ENCODE results near the gene SETD5. TPM values are rescaled to one million over a fixed set of nuclear protein-coding genes. Genes with fewer than 3 reads are reported as not detected.

The SETD5 gene
- polyA plus RNA-seq, 2 of the 4 experiments (the other 2 are of a cell fraction), result 41.7 to 92.3 TPM

DNA sequence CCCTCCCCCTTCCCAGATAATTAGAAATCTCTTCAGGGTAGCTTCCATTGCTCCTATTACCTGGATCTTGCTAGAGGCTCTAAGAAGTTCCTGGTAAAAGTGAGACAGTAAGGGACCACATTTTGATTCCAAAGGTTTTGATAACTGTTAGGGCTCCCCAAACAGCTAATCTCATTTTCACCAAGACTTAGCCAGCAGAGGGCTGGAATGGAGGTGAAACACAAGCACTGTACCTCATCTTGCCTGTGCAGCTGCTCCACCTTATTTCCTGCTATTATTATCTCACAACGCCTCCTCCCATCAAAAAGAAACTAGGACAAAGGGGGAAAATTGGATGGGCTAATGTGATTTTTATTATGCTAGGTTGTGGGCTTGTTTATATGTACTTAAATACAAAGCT lies 7.3 kb downstream of the SETD5 start (continued):
- TF ChIP-seq, protein P1, sequence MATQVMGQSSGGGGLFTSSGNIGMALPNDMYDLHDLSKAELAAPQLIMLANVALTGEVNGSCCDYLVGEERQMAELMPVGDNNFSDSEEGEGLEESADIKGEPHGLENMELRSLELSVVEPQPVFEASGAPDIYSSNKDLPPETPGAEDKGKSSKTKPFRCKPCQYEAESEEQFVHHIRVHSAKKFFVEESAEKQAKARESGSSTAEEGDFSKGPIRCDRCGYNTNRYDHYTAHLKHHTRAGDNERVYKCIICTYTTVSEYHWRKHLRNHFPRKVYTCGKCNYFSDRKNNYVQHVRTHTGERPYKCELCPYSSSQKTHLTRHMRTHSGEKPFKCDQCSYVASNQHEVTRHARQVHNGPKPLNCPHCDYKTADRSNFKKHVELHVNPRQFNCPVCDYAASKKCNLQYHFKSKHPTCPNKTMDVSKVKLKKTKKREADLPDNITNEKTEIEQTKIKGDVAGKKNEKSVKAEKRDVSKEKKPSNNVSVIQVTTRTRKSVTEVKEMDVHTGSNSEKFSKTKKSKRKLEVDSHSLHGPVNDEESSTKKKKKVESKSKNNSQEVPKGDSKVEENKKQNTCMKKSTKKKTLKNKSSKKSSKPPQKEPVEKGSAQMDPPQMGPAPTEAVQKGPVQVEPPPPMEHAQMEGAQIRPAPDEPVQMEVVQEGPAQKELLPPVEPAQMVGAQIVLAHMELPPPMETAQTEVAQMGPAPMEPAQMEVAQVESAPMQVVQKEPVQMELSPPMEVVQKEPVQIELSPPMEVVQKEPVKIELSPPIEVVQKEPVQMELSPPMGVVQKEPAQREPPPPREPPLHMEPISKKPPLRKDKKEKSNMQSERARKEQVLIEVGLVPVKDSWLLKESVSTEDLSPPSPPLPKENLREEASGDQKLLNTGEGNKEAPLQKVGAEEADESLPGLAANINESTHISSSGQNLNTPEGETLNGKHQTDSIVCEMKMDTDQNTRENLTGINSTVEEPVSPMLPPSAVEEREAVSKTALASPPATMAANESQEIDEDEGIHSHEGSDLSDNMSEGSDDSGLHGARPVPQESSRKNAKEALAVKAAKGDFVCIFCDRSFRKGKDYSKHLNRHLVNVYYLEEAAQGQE (IDR thresholded peaks at IDR 0.05), result no peak

DNA sequence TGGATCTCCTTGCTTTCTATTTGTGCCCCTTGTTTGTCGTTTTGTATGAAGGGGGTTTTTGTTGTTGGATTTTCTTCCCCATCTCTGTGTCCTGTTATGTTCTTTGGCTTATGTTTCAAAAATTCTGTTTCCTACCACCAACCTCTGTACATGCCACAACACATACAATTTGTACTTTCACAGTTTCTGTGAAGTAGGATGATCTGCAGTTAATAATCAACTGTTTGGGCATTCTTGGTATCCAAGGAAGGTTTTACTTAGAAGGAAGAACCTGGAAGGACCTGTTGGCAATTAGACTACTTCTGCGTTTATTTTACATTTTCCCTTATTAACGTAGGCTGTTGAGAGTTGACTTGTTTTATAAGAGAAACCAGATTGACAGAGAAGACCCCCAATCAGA lies 8.3 kb downstream of the SETD5 start:
- FAIRE-seq, result no peak
- peak overlapping the region; percentile 94 for H3K4me2 ChIP-seq

DNA sequence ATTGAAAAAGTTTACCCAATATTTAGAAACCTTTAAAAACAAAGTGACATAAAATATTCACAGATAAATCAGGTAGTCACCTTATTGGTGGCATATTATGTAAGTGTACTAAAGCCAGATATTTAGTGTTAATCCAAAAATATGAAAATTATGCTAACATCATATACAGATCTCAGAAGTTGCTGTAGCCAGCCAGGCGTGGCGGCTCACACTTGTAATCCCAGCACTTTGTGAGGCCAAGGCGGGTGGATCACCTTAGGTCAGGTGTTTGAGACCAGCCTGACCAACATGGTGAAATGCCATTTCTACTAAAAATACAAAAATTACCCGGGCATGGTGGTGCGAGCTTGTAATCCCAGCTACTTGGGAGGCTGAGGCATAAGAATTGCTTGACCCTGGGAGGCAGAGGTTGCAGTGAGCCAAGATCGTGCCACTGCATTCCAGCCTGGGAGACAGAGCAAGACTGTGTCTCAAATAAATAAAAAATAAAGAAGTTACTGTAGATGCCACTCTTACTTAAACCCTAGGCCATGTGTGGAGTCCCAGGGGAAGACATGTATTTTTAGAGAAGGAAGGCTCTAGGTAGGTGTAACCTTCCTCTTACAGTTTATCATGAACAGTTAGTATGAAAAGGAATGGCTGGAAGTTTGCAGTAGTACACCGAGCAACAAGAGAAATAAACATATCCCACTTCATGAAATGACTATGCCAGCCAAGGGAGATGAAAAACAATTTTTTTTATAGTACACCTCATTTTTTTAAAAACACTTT lies 9.6 kb downstream of the SETD5 start:
- 88% methylated on average over 7 of the region's 7 CpGs for WGBS (ENCODE audit: missing lambda C conversion rate)
- Histone ChIP-seq H3K4me1 (peaks cover 60% of the 10 kb centered on the region), H3K27ac (no peak overlapping the region), H3K9me3 (0 out of 3 replicates have a peak, but pooled peaks cover 6% of the 10 kb centered on the region), H3K4me2 (no peak overlapping the region), H3K4me3 (no peak overlapping the region)
- TF ChIP-seq NR3C1 (IDR thresholded peaks at IDR 0.05), result no peak
- TF ChIP-seq EHF (CRISPR knock-in tag; IDR thresholded peaks at IDR 0.05), result no peak
- TF ChIP-seq MAZ (IDR thresholded peaks at IDR 0.05; ENCODE audit: borderline replicate concordance, low read depth, low read length), result no peak
- no peak for TF ChIP-seq GATA3 (IDR thresholded peaks at IDR 0.05; ENCODE audit: borderline replicate concordance)
- TF ChIP-seq, protein P2, sequence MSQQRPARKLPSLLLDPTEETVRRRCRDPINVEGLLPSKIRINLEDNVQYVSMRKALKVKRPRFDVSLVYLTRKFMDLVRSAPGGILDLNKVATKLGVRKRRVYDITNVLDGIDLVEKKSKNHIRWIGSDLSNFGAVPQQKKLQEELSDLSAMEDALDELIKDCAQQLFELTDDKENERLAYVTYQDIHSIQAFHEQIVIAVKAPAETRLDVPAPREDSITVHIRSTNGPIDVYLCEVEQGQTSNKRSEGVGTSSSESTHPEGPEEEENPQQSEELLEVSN (IDR thresholded peaks at IDR 0.05; ENCODE audit: borderline replicate concordance, low read depth), result no peak
- no peak for TF ChIP-seq EP300 (IDR thresholded peaks at IDR 0.05)
- no peak for TF ChIP-seq RFX5 (IDR thresholded peaks at IDR 0.05)
- no peak for TF ChIP-seq MAFK (IDR thresholded peaks at IDR 0.05; ENCODE audit: partially characterized antibody)
- no peak for TF ChIP-seq HOXB5 (CRISPR knock-in tag; IDR thresholded peaks at IDR 0.05)
- TF ChIP-seq KDM5A (IDR thresholded peaks at IDR 0.05), result no peak
- no peak for FAIRE-seq
- DNase-seq (ENCODE audit: low read depth in 1 of 2, low spot score in 1 of 2), result no peak
- ATAC-seq, result no peak
- CTCF ChIA-PET, result interaction anchor here (0.6 kb wide), 1 partner anchor 44 kb away, joined by 3 read pairs; the partner anchor contains the start of gene THUMPD3
- POLR2A ChIA-PET, result no interaction called here

More for the DNA sequence above, 8.3 kb downstream of the SETD5 start:
- TF ChIP-seq TP53 (CRISPR knock-in tag; IDR thresholded peaks at IDR 0.05) (no peak), HOXB13 (CRISPR knock-in tag; IDR thresholded peaks at IDR 0.05; ENCODE audit: low read depth) (no peak), RAD21 (conservative IDR thresholded peaks at IDR 0.05 in 1 of 2, IDR thresholded peaks at IDR 0.05 in 1 of 2) (no peak), CEBPB (IDR thresholded peaks at IDR 0.05) (no peak), ZNF302 (CRISPR knock-in tag; IDR thresholded peaks at IDR 0.05) (no peak), HOXB5 (CRISPR knock-in tag; IDR thresholded peaks at IDR 0.05) (no peak), FOXS1 (CRISPR knock-in tag; IDR thresholded peaks at IDR 0.05) (no peak), NFE2L2 (conservative IDR thresholded peaks at IDR 0.05; ENCODE audit: low read length) (no peak), KDM5A (IDR thresholded peaks at IDR 0.05) (no peak), EP300 (IDR thresholded peaks at IDR 0.05) (no peak), CBX8 (IDR thresholded peaks at IDR 0.05) (no peak), RFX5 (IDR thresholded peaks at IDR 0.05) (no peak), ESRRA (IDR thresholded peaks at IDR 0.05; ENCODE audit: borderline replicate concordance, low read length) (no peak), MAFK (IDR thresholded peaks at IDR 0.05; ENCODE audit: partially characterized antibody) (no peak)
- TF ChIP-seq, protein P3, sequence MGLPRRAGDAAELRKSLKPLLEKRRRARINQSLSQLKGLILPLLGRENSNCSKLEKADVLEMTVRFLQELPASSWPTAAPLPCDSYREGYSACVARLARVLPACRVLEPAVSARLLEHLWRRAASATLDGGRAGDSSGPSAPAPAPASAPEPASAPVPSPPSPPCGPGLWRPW (IDR thresholded peaks at IDR 0.05), result no peak
- TF ChIP-seq, protein P4, sequence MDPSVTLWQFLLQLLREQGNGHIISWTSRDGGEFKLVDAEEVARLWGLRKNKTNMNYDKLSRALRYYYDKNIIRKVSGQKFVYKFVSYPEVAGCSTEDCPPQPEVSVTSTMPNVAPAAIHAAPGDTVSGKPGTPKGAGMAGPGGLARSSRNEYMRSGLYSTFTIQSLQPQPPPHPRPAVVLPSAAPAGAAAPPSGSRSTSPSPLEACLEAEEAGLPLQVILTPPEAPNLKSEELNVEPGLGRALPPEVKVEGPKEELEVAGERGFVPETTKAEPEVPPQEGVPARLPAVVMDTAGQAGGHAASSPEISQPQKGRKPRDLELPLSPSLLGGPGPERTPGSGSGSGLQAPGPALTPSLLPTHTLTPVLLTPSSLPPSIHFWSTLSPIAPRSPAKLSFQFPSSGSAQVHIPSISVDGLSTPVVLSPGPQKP (IDR thresholded peaks at IDR 0.05; ENCODE audit: low read depth, low read length), result no peak
- TF ChIP-seq, protein P5, sequence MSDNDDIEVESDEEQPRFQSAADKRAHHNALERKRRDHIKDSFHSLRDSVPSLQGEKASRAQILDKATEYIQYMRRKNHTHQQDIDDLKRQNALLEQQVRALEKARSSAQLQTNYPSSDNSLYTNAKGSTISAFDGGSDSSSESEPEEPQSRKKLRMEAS (IDR thresholded peaks at IDR 0.05), result no peak
- DNase-seq (ENCODE audit: low read depth in 1 of 2, low spot score in 1 of 2), result no peak
- CTCF ChIA-PET, result interaction anchor here (0.7 to 3.9 kb wide), 6 partner anchors 8 to 527 kb away, joined by 3 to 22 read pairs (median 3); no protein-coding TSS in a partner anchor
- 29% methylated on average over 3 of the region's 3 CpGs for WGBS (ENCODE audit: missing lambda C conversion rate)
- POLR2A ChIA-PET, result interaction anchor here (2.0 kb wide), 1 partner anchor 10 kb away, joined by 20 read pairs; no protein-coding TSS in a partner anchor
- Histone ChIP-seq H3K4me1 (peaks cover 64% of the 10 kb centered on the region), H3K9me3 (0 out of 3 replicates have a peak, but pooled peaks cover 6% of the 10 kb centered on the region), H3K27ac (peak overlapping the region; percentile 45 to 58; a peak in 5 of 6 replicates), H3K4me3 (peak overlapping the region; percentile 12; the same call in 1 of the 3 replicates)
- no peak for ATAC-seq

Data from A549 (cell line).